ENCODE data around the gene RNF113B. TPM values are rescaled to one million over a fixed set of nuclear protein-coding genes. Genes with fewer than 3 reads are reported as not detected.

The RNF113B gene
- total and polyA plus RNA-seq, 2 experiments from 2014 or later = 0.19 TPM; not detected in 1

GRCh38 chr13:98133946-98134345, 43.1 kb downstream of the RNF113B start:
- peaks cover 6% of the 10 kb centered on the region for H3K27me3 Mint-ChIP-seq (ENCODE audit: insufficient read depth, low read depth, poor library complexity)
- Histone ChIP-seq H4K20me1 (replicated peaks; ENCODE audit: insufficient read depth) (no peaks in the 10 kb centered on the region), H3K9me2 (ENCODE audit: insufficient read depth) (peaks cover 5% of the 10 kb centered on the region; the same call in 1 of the 2 replicates), H3K4me1 (ENCODE audit: insufficient read depth) (no peaks in the 10 kb centered on the region), H3K27me3 (ENCODE audit: insufficient read depth) (no peaks in the 10 kb centered on the region), H3F3A (replicated peaks; ENCODE audit: low read depth) (no peaks in the 10 kb centered on the region), H3K79me2 (replicated peaks; ENCODE audit: insufficient read depth) (no peaks in the 10 kb centered on the region), H3K4me2 (no peak overlapping the region), H3K36me3 (ENCODE audit: insufficient read depth) (no peaks in the 10 kb centered on the region), H2AFZ (peak overlapping the region; percentile 67), H3K4me3 (no peak overlapping the region), H3K27ac (ENCODE audit: low read depth) (no peak overlapping the region)
- H3K4me3 Mint-ChIP-seq = no peak overlapping the region
- H3K27ac Mint-ChIP-seq = no peak overlapping the region
- H3K9me3 Mint-ChIP-seq = no peaks in the 10 kb centered on the region
- TF ChIP-seq STAT1 (IDR thresholded peaks at IDR 0.05; ENCODE audit: unreplicated experiment) (no peak), CREB1 (CRISPR knock-in tag; IDR thresholded peaks at IDR 0.05; ENCODE audit: low read depth) (no peak)
- TF ChIP-seq, protein P1, sequence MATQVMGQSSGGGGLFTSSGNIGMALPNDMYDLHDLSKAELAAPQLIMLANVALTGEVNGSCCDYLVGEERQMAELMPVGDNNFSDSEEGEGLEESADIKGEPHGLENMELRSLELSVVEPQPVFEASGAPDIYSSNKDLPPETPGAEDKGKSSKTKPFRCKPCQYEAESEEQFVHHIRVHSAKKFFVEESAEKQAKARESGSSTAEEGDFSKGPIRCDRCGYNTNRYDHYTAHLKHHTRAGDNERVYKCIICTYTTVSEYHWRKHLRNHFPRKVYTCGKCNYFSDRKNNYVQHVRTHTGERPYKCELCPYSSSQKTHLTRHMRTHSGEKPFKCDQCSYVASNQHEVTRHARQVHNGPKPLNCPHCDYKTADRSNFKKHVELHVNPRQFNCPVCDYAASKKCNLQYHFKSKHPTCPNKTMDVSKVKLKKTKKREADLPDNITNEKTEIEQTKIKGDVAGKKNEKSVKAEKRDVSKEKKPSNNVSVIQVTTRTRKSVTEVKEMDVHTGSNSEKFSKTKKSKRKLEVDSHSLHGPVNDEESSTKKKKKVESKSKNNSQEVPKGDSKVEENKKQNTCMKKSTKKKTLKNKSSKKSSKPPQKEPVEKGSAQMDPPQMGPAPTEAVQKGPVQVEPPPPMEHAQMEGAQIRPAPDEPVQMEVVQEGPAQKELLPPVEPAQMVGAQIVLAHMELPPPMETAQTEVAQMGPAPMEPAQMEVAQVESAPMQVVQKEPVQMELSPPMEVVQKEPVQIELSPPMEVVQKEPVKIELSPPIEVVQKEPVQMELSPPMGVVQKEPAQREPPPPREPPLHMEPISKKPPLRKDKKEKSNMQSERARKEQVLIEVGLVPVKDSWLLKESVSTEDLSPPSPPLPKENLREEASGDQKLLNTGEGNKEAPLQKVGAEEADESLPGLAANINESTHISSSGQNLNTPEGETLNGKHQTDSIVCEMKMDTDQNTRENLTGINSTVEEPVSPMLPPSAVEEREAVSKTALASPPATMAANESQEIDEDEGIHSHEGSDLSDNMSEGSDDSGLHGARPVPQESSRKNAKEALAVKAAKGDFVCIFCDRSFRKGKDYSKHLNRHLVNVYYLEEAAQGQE (IDR thresholded peaks at IDR 0.05; ENCODE audit: unreplicated experiment) = no peak
- DNase-seq (ENCODE audit: low spot score) (no peak), ATAC-seq (no peak)
- no peaks in the 10 kb centered on the region for H3K36me3 Mint-ChIP-seq (ENCODE audit: low read depth)
- H3K4me1 Mint-ChIP-seq = no peaks in the 10 kb centered on the region; the same call in 2 of the 3 replicates

DNA sequence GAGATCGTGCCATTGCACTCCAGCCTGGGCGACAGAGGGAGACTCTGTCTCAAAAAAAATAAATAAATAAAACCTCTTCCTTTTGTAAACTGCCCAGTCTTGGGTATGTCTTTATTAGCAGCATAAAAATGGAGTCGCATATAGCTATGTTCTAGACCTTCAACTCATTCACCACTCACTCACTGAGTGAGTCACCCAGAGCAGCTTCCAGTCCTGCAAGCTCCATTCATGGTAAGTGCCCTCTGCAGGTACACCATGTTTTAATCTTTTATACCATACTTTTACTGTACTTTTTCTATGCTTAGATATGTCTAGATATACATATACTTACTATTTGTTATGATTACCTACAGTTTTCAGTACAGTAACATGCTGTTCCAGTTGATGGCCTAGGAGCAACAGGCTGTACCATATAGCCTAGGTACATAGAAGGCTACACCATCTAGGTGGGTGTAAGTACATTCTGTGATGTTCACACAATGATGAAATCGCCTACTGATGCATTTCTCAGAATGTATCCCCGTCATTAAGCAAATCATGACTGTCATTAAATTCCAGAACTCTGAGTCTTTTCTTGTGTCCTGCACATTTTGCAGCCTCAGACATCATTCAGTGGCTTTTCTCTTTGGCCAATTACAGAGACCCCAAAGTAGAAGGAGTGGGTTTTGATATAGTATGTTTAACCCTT, 47.9 kb downstream of the RNF113B start:
- Histone ChIP-seq H3K36me3 (ENCODE audit: insufficient read depth) (no peaks in the 10 kb centered on the region), H2AFZ (no peak overlapping the region), H4K20me1 (replicated peaks; ENCODE audit: insufficient read depth) (no peaks in the 10 kb centered on the region), H3K4me3 (no peak overlapping the region), H3K27ac (ENCODE audit: low read depth) (no peak overlapping the region), H3K4me2 (no peak overlapping the region), H3F3A (replicated peaks; ENCODE audit: low read depth) (no peaks in the 10 kb centered on the region), H3K79me2 (replicated peaks; ENCODE audit: insufficient read depth) (no peaks in the 10 kb centered on the region), H3K4me1 (ENCODE audit: insufficient read depth) (no peaks in the 10 kb centered on the region), H3K9me2 (ENCODE audit: insufficient read depth) (no peaks in the 10 kb centered on the region; the same call in 1 of the 2 replicates), H3K27me3 (ENCODE audit: insufficient read depth) (no peaks in the 10 kb centered on the region)
- Mint-ChIP-seq H3K27me3 (ENCODE audit: insufficient read depth, low read depth, poor library complexity) (peaks cover 5% of the 10 kb centered on the region), H3K4me1 (no peaks in the 10 kb centered on the region; the same call in 2 of the 3 replicates), H3K27ac (no peak overlapping the region), H3K36me3 (ENCODE audit: low read depth) (no peaks in the 10 kb centered on the region), H3K9me3 (peaks cover 3% of the 10 kb centered on the region; the same call in 1 of the 3 replicates), H3K4me3 (no peak overlapping the region)
- no peak for TF ChIP-seq EZH2phosphoT487 (IDR thresholded peaks at IDR 0.05; ENCODE audit: unreplicated experiment)
- no peak for DNase-seq (ENCODE audit: low spot score)
- ATAC-seq = no peak

Small RNAs within 50 kb of the gene (microRNA-seq; reads per million reads assigned to microRNA genes)
- gene MIR3170 = 0.66 reads per million

Small RNAs within 50 kb of the gene (small RNA-seq; reads per million reads assigned to genes)
- not detected for gene MIR3170 (ENCODE audit: low replicate concordance)

Other genes with a start within 250 kb of the RNF113B start
- gene IPO5, start 223.6 kb downstream of the RNF113B start, total RNA-seq (2014; rRNA removed; shearing (Covaris generic)) = 353 and 426 TPM in 2 replicates
- gene IPO5, start 223.6 kb downstream of the RNF113B start, polyA plus RNA-seq (2016; fragmentation: Nextera tagmentation; extraction: Ambion mirVana) = 107 and 124 TPM in 2 replicates
- 82.5 and 105 TPM in 2 replicates for gene FARP1, start 34.2 kb downstream of the RNF113B start, total RNA-seq (2014; rRNA removed; shearing (Covaris generic))
- gene FARP1, start 34.2 kb downstream of the RNF113B start, polyA plus RNA-seq (2016; fragmentation: Nextera tagmentation; extraction: Ambion mirVana) = 53.6 and 59.3 TPM in 2 replicates